ENCODE data around the gene DOK7. TPM values are rescaled to one million over a fixed set of nuclear protein-coding genes. Genes with fewer than 3 reads are reported as not detected.

Gene DOK7
- total and polyA plus RNA-seq, 3 donors from 2014 or later = 9.3 to 29.5 (median 22.9) TPM

DNA sequence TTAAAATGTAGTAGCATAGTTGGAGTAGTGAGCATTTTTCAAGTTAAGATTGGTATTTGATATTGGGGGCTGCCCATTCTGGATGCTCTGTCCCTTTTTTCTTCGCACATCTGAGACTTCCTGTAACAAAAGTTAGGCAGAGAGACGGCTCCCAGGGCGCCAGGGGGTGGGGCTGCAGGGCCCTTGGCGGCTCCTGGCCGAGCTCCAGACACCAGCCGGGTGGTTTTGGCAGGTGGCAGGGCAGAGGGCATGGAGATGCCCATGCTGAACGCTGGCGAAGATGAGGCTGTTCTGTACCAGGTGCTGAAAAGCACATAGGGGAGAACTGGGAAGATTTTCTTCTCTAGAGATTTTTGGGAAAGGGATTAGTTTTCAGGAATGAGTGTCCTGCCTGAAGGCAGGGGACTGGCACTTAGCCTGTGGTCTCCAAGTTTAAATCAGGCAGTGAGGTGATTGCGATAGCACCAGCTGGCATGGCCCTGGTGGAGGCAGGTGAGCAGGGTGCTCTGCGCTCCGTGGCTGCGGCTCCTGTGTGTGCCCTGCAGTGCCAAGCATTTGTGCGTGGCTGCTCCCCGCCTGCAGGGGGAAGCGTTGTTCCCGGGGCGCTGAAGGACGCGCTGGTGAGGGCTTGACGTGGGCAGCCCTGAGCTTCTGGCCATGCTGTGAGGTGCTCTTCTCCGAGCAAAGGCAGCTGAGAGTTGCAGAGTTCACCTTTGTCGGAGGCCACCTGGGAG is 44.9 kb upstream of the DOK7 start:
- intact Hi-C loops (cut with DNase I; ENCODE audit: low total_unique reads) = no loop called here
- DNase-seq = no peak
- H3K27me3 ChIP-seq = no peaks in the 10 kb centered on the region
- H3K4me1 ChIP-seq = no peaks in the 10 kb centered on the region
- 88 to 95% methylated on average over 21 to 22 of the region's 22 CpGs for WGBS, 2 donors
- no peaks in the 10 kb centered on the region for H3K9me3 ChIP-seq
- TF ChIP-seq, protein P1, sequence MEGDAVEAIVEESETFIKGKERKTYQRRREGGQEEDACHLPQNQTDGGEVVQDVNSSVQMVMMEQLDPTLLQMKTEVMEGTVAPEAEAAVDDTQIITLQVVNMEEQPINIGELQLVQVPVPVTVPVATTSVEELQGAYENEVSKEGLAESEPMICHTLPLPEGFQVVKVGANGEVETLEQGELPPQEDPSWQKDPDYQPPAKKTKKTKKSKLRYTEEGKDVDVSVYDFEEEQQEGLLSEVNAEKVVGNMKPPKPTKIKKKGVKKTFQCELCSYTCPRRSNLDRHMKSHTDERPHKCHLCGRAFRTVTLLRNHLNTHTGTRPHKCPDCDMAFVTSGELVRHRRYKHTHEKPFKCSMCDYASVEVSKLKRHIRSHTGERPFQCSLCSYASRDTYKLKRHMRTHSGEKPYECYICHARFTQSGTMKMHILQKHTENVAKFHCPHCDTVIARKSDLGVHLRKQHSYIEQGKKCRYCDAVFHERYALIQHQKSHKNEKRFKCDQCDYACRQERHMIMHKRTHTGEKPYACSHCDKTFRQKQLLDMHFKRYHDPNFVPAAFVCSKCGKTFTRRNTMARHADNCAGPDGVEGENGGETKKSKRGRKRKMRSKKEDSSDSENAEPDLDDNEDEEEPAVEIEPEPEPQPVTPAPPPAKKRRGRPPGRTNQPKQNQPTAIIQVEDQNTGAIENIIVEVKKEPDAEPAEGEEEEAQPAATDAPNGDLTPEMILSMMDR (IDR thresholded peaks at IDR 0.05) = no peak
- no peak for TF ChIP-seq POLR2A (IDR thresholded peaks at IDR 0.05)
- H3K36me3 ChIP-seq (ENCODE audit: low read depth, missing control alignments) = no peaks in the 10 kb centered on the region
- no peak overlapping the region for H3K27ac ChIP-seq
- H3K4me3 ChIP-seq = no peak overlapping the region

DNA sequence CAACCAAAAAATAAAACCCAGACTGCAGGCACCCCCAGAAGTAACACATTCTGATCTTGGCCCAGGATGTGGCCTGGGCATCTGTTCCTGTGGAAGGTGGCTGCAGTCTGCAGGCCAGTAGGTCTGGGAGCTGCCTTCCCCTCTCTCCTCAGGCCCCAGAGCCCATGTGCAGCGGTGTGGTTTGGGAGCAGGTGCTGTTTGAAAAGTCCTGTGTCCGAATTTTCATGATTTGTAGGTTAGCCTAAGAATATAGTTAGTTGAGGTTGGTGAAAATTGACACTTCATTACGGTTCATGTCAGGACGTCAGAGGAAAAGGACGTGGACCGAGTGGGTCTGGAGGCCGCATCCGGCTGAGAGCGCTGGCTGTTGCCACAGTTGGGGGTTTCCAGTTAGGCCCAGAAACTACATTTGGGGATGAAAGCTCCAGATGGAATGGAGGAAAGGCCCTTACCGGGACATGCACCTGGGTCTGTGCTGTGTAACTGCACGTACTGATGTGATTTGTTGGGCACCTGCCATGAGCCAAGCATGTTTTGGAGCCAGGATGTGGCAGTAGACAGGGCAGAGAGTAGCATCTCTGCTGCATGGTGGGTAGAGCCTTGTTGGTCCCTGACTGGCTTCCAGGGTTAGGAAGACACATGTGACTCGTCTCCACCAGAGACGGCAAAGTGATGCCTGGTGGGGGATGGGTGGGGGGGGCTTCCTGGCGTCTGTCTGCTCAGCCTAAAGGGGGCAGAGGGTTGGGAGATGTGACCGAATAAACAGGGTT is 43.1 kb upstream of the DOK7 start:
- WGBS, 2 donors = 94 to 98% methylated on average over 13 to 15 of the region's 15 CpGs

DNA sequence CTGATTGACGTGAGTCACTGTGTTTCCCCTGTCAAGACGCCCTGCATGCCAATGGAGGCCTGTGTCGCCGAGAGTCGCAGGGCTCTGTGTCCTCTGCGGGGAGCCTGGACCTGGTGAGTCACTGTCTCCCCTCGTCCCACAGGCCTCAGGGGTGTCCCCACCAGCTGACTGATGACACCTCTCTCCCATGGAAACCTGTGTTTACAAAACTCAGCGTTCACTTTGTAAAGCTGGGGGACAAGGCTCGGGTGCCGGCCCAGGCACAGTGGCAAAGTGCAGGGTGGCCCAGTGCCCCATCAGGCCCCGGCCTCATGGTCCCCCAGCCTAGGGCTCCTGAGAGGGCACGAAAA is 42.5 kb upstream of the DOK7 start:
- no peaks in the 10 kb centered on the region for H3K4me1 ChIP-seq
- no peak overlapping the region for H3K27ac ChIP-seq
- no peak for DNase-seq
- no peaks in the 10 kb centered on the region for H3K27me3 ChIP-seq
- H3K9me3 ChIP-seq = no peaks in the 10 kb centered on the region
- H3K36me3 ChIP-seq (ENCODE audit: low read depth, missing control alignments) = no peaks in the 10 kb centered on the region
- WGBS, 2 donors = 93 to 98% methylated on average over 9 to 12 of the region's 12 CpGs
- TF ChIP-seq, protein P1 (IDR thresholded peaks at IDR 0.05) = no peak
- TF ChIP-seq POLR2A (IDR thresholded peaks at IDR 0.05) = no peak
- H3K4me3 ChIP-seq = no peak overlapping the region
- intact Hi-C loops (cut with DNase I; ENCODE audit: low total_unique reads) = no loop called here

More for the DNA sequence above, 43.1 kb upstream of the DOK7 start:
- TF ChIP-seq POLR2A (IDR thresholded peaks at IDR 0.05) = no peak
- TF ChIP-seq, protein P1 (IDR thresholded peaks at IDR 0.05) = no peak
- Histone ChIP-seq H3K9me3 (no peaks in the 10 kb centered on the region), H3K4me3 (no peak overlapping the region), H3K27ac (no peak overlapping the region), H3K4me1 (no peaks in the 10 kb centered on the region), H3K36me3 (ENCODE audit: low read depth, missing control alignments) (no peaks in the 10 kb centered on the region), H3K27me3 (no peaks in the 10 kb centered on the region)
- intact Hi-C loops (cut with DNase I; ENCODE audit: low total_unique reads) = no loop called here
- no peak for DNase-seq

DNA sequence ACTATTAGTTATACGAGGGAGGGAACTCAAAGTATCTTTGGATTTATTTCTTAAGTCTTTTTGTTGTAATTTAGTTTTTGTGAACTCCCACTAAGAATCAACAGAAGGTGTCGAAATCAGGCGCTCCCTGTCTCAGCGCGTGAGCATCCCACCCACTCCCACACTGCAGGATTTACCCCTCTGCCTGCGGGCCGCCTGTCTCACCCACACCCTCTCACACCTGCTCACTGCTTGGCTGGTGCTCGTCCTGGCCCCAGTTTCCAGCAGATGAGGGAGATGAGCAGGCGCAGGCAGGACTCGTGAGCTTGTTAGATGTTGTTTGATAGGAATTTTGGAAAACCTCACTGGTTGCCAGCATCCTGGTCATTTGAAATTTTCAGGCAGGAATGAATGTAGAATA is 42.1 kb upstream of the DOK7 start:
- Histone ChIP-seq H3K4me3 (no peak overlapping the region), H3K27me3 (no peaks in the 10 kb centered on the region), H3K27ac (no peak overlapping the region), H3K36me3 (ENCODE audit: low read depth, missing control alignments) (no peaks in the 10 kb centered on the region), H3K9me3 (no peaks in the 10 kb centered on the region), H3K4me1 (no peaks in the 10 kb centered on the region)
- intact Hi-C loops (cut with DNase I; ENCODE audit: low total_unique reads) = no loop called here
- DNase-seq = no peak
- TF ChIP-seq POLR2A (IDR thresholded peaks at IDR 0.05) = no peak
- TF ChIP-seq, protein P1 (IDR thresholded peaks at IDR 0.05) = no peak
- 89 to 91% methylated on average over 10 of the region's 10 CpGs for WGBS, 2 donors

Measured in testis (tissue), 3 donors.